Stimulated activated CD8-positive, alpha-beta memory T cell treated with anti-CD3 and anti-CD28 coated beads, Interleukin-15, amount 100 ng/mL, for 24 hours (primary cell): ENCODE measurements around the gene MAP3K12.
"Not testable (repeated sequence)": the region's sequence is repeated elsewhere in the genome, so short reads cannot be mapped to it uniquely, and the experiment has no call there.

Source experiments
- DNase-seq: peaks from one replicate; pipeline ENCODE4 v3.0.0-alpha.2; 2020; ENCODE audit warnings: low read depth

Gene MAP3K12

DNA sequence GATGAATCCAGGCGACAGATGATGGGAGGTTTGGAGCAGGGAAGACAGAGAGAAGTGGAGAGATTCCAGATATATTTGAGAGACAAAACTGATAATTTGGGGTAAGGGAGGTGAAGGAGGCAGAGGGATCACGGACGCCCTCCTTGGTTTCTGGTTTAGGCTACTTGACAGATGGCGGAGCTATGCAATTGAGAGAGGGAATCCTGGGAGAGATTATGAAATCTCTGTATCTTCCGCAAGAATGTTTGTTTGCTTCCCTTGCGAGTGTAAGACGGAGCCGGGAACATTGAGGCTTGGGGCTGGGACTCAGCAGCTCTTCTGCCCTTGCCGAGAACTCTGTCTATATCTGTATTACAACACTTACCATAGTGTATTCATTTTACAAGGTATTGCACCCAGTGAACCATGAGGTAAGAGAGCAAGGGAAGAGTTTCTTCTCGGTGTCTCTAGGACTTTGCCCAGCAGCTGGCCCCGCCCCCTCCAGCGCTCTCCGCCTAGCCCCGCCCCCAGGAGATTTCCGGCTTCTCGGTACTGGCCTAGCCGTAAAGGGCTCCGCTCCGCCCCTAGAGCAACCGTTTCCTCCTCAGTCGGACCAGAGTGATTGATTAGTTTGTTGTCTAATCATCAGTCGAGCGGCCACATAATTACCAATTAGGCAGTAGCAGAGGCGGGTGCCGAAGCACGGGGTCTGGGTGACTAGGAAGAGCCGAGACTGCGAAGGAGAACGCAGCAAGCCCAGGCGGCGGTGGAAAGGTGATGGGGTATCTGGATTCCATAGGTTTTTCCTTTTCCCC is 58.0 kb downstream of the MAP3K12 start, which contains the start of gene PRR13:
PRR13 (plus strand) TSS at position 695 of the 794 bp plus-strand sequence. CDS start 981 bp downstream, outside the sequence.
- peak; percentile 90 for DNase-seq

- not testable (repeated sequence) for DNase-seq
These were observed 59.7 kb downstream of the MAP3K12 start for GRCh38 chr12:53439582-53439981.

DNA sequence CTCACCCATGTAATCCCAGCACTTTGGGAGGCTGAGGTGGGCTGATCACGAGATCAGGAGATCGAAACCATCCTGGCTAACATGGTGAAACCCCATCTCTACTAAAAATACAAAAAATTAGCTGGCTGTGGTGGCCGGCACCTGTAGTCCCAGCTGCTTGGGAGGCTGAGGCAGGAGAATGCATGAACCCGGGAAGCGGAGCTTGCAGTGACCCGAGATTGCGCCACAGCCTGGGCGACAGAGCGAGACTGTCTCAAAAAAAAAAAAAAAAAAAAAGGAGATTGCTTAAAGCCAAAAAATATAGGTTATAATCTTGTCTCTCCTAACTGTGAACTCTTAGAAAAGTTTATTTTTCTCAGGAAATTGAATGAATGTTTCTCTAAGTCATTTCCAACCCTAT is 63.9 kb downstream of the MAP3K12 start:
- DNase-seq: not testable (repeated sequence)

DNA sequence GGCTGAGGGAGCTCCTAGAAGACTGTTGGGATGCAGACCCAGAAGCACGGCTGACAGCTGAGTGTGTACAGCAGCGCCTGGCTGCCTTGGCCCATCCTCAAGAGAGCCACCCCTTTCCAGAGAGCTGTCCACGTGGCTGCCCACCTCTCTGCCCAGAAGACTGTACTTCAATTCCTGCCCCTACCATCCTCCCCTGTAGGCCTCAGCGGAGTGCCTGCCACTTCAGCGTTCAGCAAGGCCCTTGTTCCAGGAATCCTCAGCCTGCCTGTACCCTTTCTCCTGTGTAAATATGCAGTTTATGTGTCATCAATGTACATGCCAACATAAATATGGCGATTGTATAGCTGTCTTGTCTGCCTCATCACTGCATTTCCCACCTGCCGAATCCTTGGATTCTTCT is 68.1 kb downstream of the MAP3K12 start:
- no peak for DNase-seq

- no peak for DNase-seq
These were observed 69.1 kb downstream of the MAP3K12 start for GRCh38 chr12:53430116-53430515.
